Body of pancreas (tissue), 4 donors: Measurements from ENCODE around the gene OGT.

Source experiments
- POLR2A ChIP-seq, 3 donors: fragments of 450-650 bp; IDR thresholded peaks; one replicate each; pipeline ENCODE4 v1.6.1; 2016; ENCODE audit warnings: antibody characterized with exemption in 3 of 3, mild to moderate bottlenecking in 2 of 3
- TF ChIP-seq, protein P1 (sequence below), 7 experiments: fragments of 450-650 bp in 4 of 7; fragments of 200-600 bp in 3 of 7; sonication (generic) in 3 of 7; IDR thresholded peaks; one replicate each; pipeline ENCODE4 v1.5.1; 2016 to 2019; ENCODE audit warnings: antibody characterized with exemption in 7 of 7

DNA sequence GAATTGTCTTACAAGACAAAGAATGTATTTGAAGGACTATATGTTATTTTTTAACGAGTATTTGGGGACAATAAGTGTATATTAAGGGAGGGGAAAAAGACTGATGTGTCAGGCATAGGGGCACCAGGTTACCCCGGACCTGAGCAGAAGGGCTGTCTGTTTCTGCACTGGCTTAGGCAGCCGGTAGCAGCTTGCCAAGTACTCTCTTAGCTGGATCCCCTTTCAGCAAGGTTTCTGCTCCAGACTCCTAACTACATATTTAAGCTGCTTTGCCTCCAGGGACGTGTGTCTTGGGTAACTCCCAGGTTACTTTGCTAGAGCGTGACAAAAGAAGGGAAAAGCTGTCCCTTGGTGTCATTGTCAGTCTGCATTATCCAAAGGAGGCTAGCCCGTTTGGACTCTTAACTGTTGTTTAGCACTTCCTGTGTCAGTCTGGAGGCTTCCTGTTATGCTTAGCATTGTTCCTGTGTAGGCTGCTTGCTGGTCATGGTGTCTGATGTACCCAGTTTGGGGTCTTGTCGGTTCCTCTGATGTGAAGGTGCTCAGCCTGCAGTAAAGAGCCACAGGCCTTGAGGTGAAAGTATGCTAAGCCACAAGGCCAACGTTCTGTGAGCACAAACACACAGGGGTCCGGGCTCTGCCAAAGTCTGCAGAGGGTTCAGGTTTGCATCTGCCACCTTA is 73.8 kb downstream of the OGT start:
- TF ChIP-seq, protein P1, sequence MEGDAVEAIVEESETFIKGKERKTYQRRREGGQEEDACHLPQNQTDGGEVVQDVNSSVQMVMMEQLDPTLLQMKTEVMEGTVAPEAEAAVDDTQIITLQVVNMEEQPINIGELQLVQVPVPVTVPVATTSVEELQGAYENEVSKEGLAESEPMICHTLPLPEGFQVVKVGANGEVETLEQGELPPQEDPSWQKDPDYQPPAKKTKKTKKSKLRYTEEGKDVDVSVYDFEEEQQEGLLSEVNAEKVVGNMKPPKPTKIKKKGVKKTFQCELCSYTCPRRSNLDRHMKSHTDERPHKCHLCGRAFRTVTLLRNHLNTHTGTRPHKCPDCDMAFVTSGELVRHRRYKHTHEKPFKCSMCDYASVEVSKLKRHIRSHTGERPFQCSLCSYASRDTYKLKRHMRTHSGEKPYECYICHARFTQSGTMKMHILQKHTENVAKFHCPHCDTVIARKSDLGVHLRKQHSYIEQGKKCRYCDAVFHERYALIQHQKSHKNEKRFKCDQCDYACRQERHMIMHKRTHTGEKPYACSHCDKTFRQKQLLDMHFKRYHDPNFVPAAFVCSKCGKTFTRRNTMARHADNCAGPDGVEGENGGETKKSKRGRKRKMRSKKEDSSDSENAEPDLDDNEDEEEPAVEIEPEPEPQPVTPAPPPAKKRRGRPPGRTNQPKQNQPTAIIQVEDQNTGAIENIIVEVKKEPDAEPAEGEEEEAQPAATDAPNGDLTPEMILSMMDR (IDR thresholded peaks at IDR 0.05): no peak
- no peak for TF ChIP-seq POLR2A (IDR thresholded peaks at IDR 0.05)
